Ascending aorta (tissue), 2 donors: Measurements from ENCODE around the gene SCMH1. TPM values are rescaled to one million over a fixed set of nuclear protein-coding genes. Genes with fewer than 3 reads are reported as not detected.
A peak's percentile ranks its signal among the peaks of the same experiment; 100 is the strongest.
"Not testable (repeated sequence)": the region's sequence is repeated elsewhere in the genome, so short reads cannot be mapped to it uniquely, and the experiment has no call there.

ENCODE experiments used
- DNase-seq, 2 donors: peaks; one replicate each; pipeline ENCODE4 v3.0.0-alpha.2; 2019; ENCODE audit warnings: low spot score in 2 of 2
- H3K27ac ChIP-seq, 2 donors: fragments of 200-600 bp; sonication (generic); one replicate each; pipeline ENCODE4 v1.5.1; 2016 to 2017; ENCODE audit warnings: mild to moderate bottlenecking in 1 of 2
- H3K27me3 ChIP-seq: fragments of 200-600 bp; sonication (generic); one replicate; pipeline ENCODE4 v1.5.1; 2017
- H3K36me3 ChIP-seq, 2 donors: fragments of 200-600 bp; sonication (generic); one replicate each; pipeline ENCODE4 v1.5.1; 2016
- H3K4me1 ChIP-seq, 2 donors: fragments of 200-600 bp; sonication (generic); one replicate each; pipeline ENCODE4 v1.5.1; 2016 to 2017; ENCODE audit warnings: mild to moderate bottlenecking in 1 of 2
- H3K4me3 ChIP-seq, 2 donors: fragments of 200-600 bp; sonication (generic); one replicate each; pipeline ENCODE4 v1.5.1; 2016 to 2017; ENCODE audit warnings: mild to moderate bottlenecking in 1 of 2
- H3K9me3 ChIP-seq, 2 donors: fragments of 200-600 bp; sonication (generic); one replicate each; pipeline ENCODE4 v1.5.1; 2016
- intact Hi-C: fragments of 100-400 bp; cut with DNase I; formaldehyde crosslinking; loops from one replicate; pipeline ENCODE4 v1.15.1; 2023
- total RNA-seq: library from RNA; depleted of rRNA; stranded (reverse); fragments of >200 nt; gene quantifications from one replicate; pipeline ENCODE4 v1.1.0, GENCODE V29; 2016
- TF ChIP-seq, protein P1 (sequence below), 3 experiments: fragments of 200-600 bp in 2 of 3; fragments of 450-650 bp in 1 of 3; sonication (generic) in 2 of 3; IDR thresholded peaks; one replicate each; pipeline ENCODE4 v1.5.1; 2016 to 2019; ENCODE audit warnings: antibody characterized with exemption in 3 of 3, mild to moderate bottlenecking in 1 of 3, moderate library complexity in 1 of 3

Gene SCMH1
- total RNA-seq, 1 donor from 2014 or later, result 55.9 TPM

DNA sequence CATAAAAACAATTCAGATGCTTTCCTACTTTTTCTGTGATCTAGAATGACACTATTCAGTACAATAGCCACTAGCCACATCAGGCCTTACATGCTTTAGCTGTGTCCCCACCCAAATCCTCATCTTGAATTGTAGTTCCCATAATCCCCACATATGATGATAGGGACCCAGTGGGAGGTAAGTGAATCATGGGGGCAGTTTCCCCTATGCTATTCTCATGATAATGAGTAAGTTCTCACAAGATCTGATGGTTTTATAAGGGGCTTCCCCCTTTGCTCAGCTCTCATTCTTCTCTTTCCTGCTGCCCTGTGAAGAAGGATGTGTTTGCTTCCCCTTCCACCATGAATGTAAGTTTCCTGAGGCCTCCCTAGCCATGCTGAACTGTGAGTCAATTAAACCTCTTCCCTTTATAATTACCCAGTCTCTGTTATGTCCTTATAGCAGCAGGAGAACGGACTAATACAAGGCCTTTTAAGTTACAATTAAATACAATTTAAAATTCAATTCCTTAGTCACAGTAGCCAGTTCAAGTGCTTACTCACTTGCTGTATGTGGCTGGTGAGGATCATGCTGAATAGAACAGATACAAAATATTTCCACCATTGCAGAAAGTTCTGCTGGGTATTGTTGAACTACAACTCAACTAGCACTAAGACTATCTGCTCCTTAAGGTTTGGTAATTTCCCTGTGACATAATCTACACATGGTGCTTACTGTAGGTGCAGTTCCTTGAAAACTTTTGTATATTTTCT lies 106.7 kb downstream of the SCMH1 start:
- Histone ChIP-seq H3K36me3 (peaks cover 4 to 21% of the 10 kb centered on the region in 2 donors), H3K4me1 (no peaks in the 10 kb centered on the region), H3K4me3 (no peak overlapping the region), H3K27ac (no peak overlapping the region), H3K27me3 (no peaks in the 10 kb centered on the region), H3K9me3 (peaks cover 0 to 4% of the 10 kb centered on the region in 2 donors)
- intact Hi-C loops, result no loop called here
- DNase-seq, result no peak
- TF ChIP-seq, protein P1, sequence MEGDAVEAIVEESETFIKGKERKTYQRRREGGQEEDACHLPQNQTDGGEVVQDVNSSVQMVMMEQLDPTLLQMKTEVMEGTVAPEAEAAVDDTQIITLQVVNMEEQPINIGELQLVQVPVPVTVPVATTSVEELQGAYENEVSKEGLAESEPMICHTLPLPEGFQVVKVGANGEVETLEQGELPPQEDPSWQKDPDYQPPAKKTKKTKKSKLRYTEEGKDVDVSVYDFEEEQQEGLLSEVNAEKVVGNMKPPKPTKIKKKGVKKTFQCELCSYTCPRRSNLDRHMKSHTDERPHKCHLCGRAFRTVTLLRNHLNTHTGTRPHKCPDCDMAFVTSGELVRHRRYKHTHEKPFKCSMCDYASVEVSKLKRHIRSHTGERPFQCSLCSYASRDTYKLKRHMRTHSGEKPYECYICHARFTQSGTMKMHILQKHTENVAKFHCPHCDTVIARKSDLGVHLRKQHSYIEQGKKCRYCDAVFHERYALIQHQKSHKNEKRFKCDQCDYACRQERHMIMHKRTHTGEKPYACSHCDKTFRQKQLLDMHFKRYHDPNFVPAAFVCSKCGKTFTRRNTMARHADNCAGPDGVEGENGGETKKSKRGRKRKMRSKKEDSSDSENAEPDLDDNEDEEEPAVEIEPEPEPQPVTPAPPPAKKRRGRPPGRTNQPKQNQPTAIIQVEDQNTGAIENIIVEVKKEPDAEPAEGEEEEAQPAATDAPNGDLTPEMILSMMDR (IDR thresholded peaks at IDR 0.05), result no peak

- H3K9me3 ChIP-seq, DNase-seq, H3K4me1 ChIP-seq, intact Hi-C loops, H3K4me3 ChIP-seq, H3K27ac ChIP-seq, H3K27me3 ChIP-seq: not testable (repeated sequence)
- H3K36me3 ChIP-seq, result peaks cover 4 to 19% of the 10 kb centered on the region in 2 donors
Observed at GRCh38 chr1:41134325-41134724, 107.8 kb downstream of the SCMH1 start.

GRCh38 chr1:41122851-41123518 lies 119.1 kb downstream of the SCMH1 start:
- Histone ChIP-seq H3K36me3 (peaks cover 2 to 6% of the 10 kb centered on the region in 2 donors), H3K27me3 (no peaks in the 10 kb centered on the region), H3K9me3 (no peaks in the 10 kb centered on the region), H3K4me3 (no peak overlapping the region), H3K4me1 (no peaks in the 10 kb centered on the region), H3K27ac (no peak overlapping the region)
- DNase-seq, result no peak
- intact Hi-C loops, result no loop called here
- TF ChIP-seq, protein P1 (IDR thresholded peaks at IDR 0.05), result peak in 2 of 3 experiments; percentile 15 to 36

- intact Hi-C loops, result no loop called here
- Histone ChIP-seq H3K27ac (no peak overlapping the region), H3K9me3 (no peaks in the 10 kb centered on the region), H3K4me3 (no peak overlapping the region), H3K36me3 (peaks cover 4 to 6% of the 10 kb centered on the region in 2 donors), H3K4me1 (no peaks in the 10 kb centered on the region), H3K27me3 (no peaks in the 10 kb centered on the region)
- TF ChIP-seq, protein P1 (IDR thresholded peaks at IDR 0.05), result no peak
- DNase-seq, result no peak
Observed at GRCh38 chr1:41122148-41122547, 120.0 kb downstream of the SCMH1 start.

DNA sequence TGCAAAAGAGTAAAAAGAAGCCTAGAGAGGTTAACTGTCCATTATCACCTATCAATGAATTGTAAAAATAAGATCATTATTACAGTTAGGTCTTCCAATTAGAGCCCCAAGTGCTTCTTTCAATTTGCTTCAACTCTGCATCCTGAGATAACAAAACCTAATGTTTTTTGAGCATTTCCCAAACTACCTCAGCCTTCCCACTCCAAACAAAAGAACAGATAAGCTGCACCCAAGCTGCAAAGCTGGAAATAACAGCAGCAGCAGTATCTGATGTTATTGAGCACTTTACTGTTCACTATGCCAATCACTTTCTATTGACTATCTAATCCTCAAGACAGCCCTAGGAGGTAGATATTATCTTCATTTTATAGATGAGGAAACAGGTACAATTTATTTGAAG lies 123.5 kb downstream of the SCMH1 start:
- Histone ChIP-seq H3K4me3 (no peak overlapping the region), H3K9me3 (no peaks in the 10 kb centered on the region), H3K4me1 (no peaks in the 10 kb centered on the region), H3K27me3 (no peaks in the 10 kb centered on the region), H3K36me3 (peaks cover 13 to 21% of the 10 kb centered on the region in 2 donors), H3K27ac (no peak overlapping the region)
- TF ChIP-seq, protein P1 (IDR thresholded peaks at IDR 0.05), result no peak
- no peak for DNase-seq
- intact Hi-C loops, result no loop called here

DNA sequence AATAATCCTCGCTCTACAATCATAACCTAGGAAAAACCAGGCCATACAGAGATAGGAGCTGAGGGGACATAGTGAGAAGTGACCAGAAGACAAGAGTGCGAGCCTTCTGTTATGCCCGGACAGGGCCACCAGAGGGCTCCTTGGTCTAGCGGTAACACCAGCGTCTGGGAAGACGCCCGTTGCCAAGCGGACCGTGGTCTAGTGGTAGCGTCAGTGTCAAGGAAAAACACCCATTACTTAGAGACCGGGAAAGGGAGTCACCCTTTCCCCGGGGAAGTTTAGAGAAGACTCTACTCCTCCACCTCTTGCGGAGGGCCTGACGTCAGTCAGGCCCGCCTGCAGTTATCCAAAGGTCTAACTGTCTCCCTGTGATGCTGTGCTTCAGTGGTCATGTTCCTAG lies 124.9 kb downstream of the SCMH1 start:
- intact Hi-C loops, result not testable (repeated sequence)
- H3K36me3 ChIP-seq, result peaks cover 20 to 28% of the 10 kb centered on the region in 2 donors

More for the DNA sequence above, 124.9 kb downstream of the SCMH1 start:
- not testable (repeated sequence) for H3K4me3 ChIP-seq, H3K4me1 ChIP-seq, DNase-seq, H3K9me3 ChIP-seq, H3K27me3 ChIP-seq, H3K27ac ChIP-seq
